Activated naive CD4-positive, alpha-beta T cell treated with anti-CD3 and anti-CD28 coated beads, Interleukin-2, amount 10 ng/mL, durations not matched to agents 7 days and 5 days (primary cell): ENCODE measurements around the gene C2orf76.
"Not testable (repeated sequence)": the region's sequence is repeated elsewhere in the genome, so short reads cannot be mapped to it uniquely, and the experiment has no call there.

Experiments
- CTCF ChIA-PET: fragments of 350-600 bp; sonication (Branson Sonifier 250); formaldehyde crosslinking; loops from one replicate; lab custom pipeline; 2021; ENCODE audit warnings: antibody characterized with exemption; lab: Charles Lee
- DNase-seq: peaks from one replicate; pipeline ENCODE4 v3.0.0-alpha.2; 2020
- H3K27ac Mint-ChIP-seq: one replicate; pipeline ENCODE4 v1.8.0; 2021; ENCODE audit warnings: mild to moderate bottlenecking, moderate library complexity, mixed read lengths
- H3K27me3 Mint-ChIP-seq: one replicate; pipeline ENCODE4 v1.8.0; 2021; ENCODE audit warnings: mild to moderate bottlenecking, mixed read lengths
- H3K36me3 Mint-ChIP-seq: one replicate; pipeline ENCODE4 v1.8.0; 2021; ENCODE audit warnings: mixed read lengths
- H3K4me1 Mint-ChIP-seq: one replicate; pipeline ENCODE4 v1.8.0; 2021; ENCODE audit warnings: mixed read lengths
- H3K4me3 Mint-ChIP-seq: one replicate; pipeline ENCODE4 v1.8.0; 2021; ENCODE audit warnings: mild to moderate bottlenecking, moderate library complexity, mixed read lengths
- H3K9me3 Mint-ChIP-seq: one replicate; pipeline ENCODE4 v1.8.0; 2021; ENCODE audit warnings: mixed read lengths

The C2orf76 gene

DNA sequence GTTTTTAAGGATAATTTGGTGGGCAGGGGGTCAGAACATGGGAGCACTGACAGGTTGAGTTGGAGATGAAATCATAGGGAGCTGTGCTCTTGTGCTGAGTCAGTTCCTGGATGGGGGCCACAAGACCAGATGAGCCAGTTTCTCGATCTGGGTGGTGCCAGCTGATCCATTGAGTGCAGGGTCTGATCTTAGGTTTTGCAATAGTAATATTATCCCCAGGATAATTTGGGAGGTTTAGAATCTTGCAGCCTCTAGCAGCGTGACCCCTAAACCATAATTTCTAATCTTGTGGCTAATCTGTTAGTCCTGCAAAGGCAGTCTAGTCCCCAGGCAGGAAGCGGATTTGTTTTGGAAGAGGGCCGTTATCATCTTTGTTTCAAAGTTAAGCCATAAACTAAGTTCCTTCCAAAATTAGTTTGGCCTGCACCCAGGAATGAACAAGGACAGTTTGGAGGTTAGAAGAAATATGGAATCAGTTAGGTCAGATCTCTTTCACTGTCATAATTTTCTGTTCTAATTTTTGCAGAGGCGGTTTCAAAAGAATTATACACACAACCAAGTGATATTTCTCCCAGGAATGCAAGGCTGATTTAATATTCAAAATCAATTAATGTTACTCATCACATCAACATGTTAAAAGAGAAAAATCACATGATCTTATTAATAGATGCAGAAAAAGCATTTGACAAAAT is 23.1 kb upstream of the C2orf76 start:
- CTCF ChIA-PET: no interaction called here
- no peak overlapping the region for H3K27ac Mint-ChIP-seq
- no peak overlapping the region for H3K4me3 Mint-ChIP-seq

GRCh38 chr2:119387381-119388129 is 20.9 kb upstream of the C2orf76 start:
- Mint-ChIP-seq H3K27ac (no peak overlapping the region), H3K36me3 (no peaks in the 10 kb centered on the region), H3K4me1 (peaks cover 3% of the 10 kb centered on the region), H3K27me3 (peaks cover 25% of the 10 kb centered on the region), H3K9me3 (no peaks in the 10 kb centered on the region), H3K4me3 (no peak overlapping the region)
- no peak for DNase-seq
- CTCF ChIA-PET: interaction anchor here (0.6 kb wide), 1 partner anchor 9 kb away, joined by 3 read pairs; no protein-coding TSS in a partner anchor

More for the DNA sequence above, 23.1 kb upstream of the C2orf76 start:
- DNase-seq: no peak
- H3K4me1 Mint-ChIP-seq: peaks cover 3% of the 10 kb centered on the region
- no peaks in the 10 kb centered on the region for H3K9me3 Mint-ChIP-seq
- no peaks in the 10 kb centered on the region for H3K36me3 Mint-ChIP-seq
- H3K27me3 Mint-ChIP-seq: peaks cover 20% of the 10 kb centered on the region

- no peaks in the 10 kb centered on the region for H3K9me3 Mint-ChIP-seq
- no peak overlapping the region for H3K4me3 Mint-ChIP-seq
- H3K36me3 Mint-ChIP-seq: no peaks in the 10 kb centered on the region
- peaks cover 30% of the 10 kb centered on the region for H3K27me3 Mint-ChIP-seq
- H3K4me1 Mint-ChIP-seq: peaks cover 3% of the 10 kb centered on the region
- CTCF ChIA-PET: no interaction called here
- no peak overlapping the region for H3K27ac Mint-ChIP-seq
- no peak for DNase-seq
These were observed 18.8 kb upstream of the C2orf76 start for GRCh38 chr2:119385466-119385865.

- CTCF ChIA-PET: no interaction called here
- Mint-ChIP-seq H3K27ac (no peak overlapping the region), H3K36me3 (no peaks in the 10 kb centered on the region), H3K9me3 (no peaks in the 10 kb centered on the region), H3K4me3 (no peak overlapping the region), H3K4me1 (peaks cover 3% of the 10 kb centered on the region), H3K27me3 (peaks cover 33% of the 10 kb centered on the region)
- no peak for DNase-seq
These were observed 18.3 kb upstream of the C2orf76 start for GRCh38 chr2:119384971-119385370.

DNA sequence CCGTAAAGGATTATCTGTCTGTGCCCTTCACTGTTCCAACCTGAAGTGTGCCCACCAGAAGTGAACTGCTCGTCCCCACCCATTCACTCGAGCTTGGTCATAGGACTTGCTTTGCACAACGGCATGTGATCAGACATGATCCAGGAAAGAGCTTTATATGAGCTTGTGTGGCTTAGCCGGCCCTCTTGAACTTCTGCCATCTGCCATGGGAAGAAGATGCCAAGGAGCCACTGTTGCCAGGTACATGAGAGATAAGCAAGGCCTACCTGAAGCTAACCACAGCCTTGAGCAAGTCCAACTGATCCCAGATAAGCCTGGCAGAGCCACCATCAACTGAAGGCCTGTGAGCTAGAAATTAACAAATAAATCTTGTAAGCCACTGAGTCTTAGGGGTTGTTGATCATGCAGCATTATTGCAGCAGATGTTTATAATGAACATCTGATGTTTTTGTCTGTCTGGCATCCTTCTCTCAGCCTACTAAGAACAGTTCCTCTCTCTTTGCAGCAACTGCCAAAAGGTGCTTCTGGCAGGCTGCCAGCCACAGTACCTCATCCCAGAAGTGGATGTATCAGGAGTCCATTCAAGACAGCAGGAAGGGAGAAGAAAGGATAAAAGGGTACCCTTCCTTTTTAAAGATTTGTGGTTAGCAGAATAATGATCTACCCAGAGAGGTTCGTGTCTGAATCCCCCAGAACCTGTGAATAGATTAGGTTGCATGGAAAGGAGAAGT is 16.9 kb upstream of the C2orf76 start:
- Mint-ChIP-seq H3K27ac (no peak overlapping the region), H3K4me3 (no peak overlapping the region), H3K9me3 (no peaks in the 10 kb centered on the region), H3K36me3 (no peaks in the 10 kb centered on the region), H3K4me1 (peaks cover 3% of the 10 kb centered on the region), H3K27me3 (peaks cover 36% of the 10 kb centered on the region)
- CTCF ChIA-PET: no interaction called here
- DNase-seq: no peak

- CTCF ChIA-PET: interaction anchor here (1.0 kb wide), 1 partner anchor 11 kb away, joined by 4 read pairs; the partner anchor contains the start of gene DBI
- Mint-ChIP-seq H3K27ac (no peak overlapping the region), H3K4me3 (no peak overlapping the region), H3K4me1 (no peaks in the 10 kb centered on the region), H3K9me3 (peaks cover 5% of the 10 kb centered on the region), H3K27me3 (peaks cover 24% of the 10 kb centered on the region), H3K36me3 (peaks cover 15% of the 10 kb centered on the region)
- no peak for DNase-seq
These were observed 11.9 kb upstream of the C2orf76 start for GRCh38 chr2:119378566-119378965.

GRCh38 chr2:119377993-119378345 is 11.3 kb upstream of the C2orf76 start:
- H3K9me3 Mint-ChIP-seq: peaks cover 6% of the 10 kb centered on the region
- H3K27ac Mint-ChIP-seq: no peak overlapping the region
- H3K27me3 Mint-ChIP-seq: peaks cover 19% of the 10 kb centered on the region
- peaks cover 21% of the 10 kb centered on the region for H3K36me3 Mint-ChIP-seq
- H3K4me1 Mint-ChIP-seq: no peaks in the 10 kb centered on the region
- no peak overlapping the region for H3K4me3 Mint-ChIP-seq
- DNase-seq: no peak
- CTCF ChIA-PET: interaction anchor here (1.0 kb wide), 1 partner anchor 11 kb away, joined by 4 read pairs; the partner anchor contains the start of gene DBI

GRCh38 chr2:119377294-119377992 is 10.8 kb upstream of the C2orf76 start:
- CTCF ChIA-PET: interaction anchor here (1.0 kb wide), 1 partner anchor 10 kb away, joined by 4 read pairs; the partner anchor contains the start of gene DBI
- Mint-ChIP-seq H3K4me3 (no peak overlapping the region), H3K9me3 (peaks cover 6% of the 10 kb centered on the region), H3K36me3 (peaks cover 26% of the 10 kb centered on the region), H3K27ac (no peak overlapping the region), H3K27me3 (peaks cover 15% of the 10 kb centered on the region), H3K4me1 (no peaks in the 10 kb centered on the region)
- no peak for DNase-seq

DNA sequence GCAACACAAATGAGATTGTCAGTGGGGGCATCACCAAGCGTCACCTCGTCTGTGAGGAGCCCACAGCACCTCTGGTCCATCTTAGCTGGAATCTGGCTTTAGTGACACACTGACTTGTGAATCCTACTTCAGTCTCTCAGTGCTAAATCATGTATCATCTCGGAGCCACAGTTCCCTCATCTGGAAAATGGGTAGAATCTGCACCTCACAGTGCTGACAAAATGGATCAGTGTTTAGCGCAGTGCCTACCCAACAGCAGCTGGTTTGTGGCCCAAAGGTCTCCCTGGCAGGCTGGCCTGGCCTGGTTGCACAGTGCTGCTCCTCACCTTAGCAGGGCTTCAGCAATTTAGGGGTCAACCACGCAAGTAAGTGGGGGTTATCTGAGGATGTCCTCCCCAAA is 10.2 kb upstream of the C2orf76 start:
- peaks cover 6% of the 10 kb centered on the region for H3K9me3 Mint-ChIP-seq
- H3K4me1 Mint-ChIP-seq: no peaks in the 10 kb centered on the region
- H3K27ac Mint-ChIP-seq: no peak overlapping the region
- no peak for DNase-seq
- no peak overlapping the region for H3K4me3 Mint-ChIP-seq
- CTCF ChIA-PET: no interaction called here
- H3K27me3 Mint-ChIP-seq: peaks cover 11% of the 10 kb centered on the region
- H3K36me3 Mint-ChIP-seq: peaks cover 32% of the 10 kb centered on the region

DNA sequence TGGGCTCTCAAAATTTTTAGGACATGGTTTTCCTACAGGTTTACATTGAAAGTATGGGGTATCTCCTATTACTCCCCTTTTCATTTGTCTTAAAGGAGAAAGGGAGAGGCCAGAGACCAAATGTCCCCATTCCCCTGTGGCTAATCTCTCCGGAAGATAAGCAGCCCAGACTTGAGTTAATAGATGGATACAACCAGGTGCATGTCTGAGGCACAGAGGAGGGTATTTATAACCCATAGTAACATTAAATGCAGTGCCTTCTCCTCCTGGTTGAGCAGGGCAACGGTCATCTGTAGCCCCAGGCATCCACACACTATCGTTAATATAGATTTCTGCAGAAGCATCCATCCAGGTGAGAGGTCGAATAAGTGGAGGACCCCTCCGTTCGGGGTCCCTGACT is 9.8 kb upstream of the C2orf76 start:
- H3K4me1 Mint-ChIP-seq, H3K4me3 Mint-ChIP-seq, CTCF ChIA-PET, DNase-seq, H3K27ac Mint-ChIP-seq, H3K9me3 Mint-ChIP-seq: not testable (repeated sequence)
- Mint-ChIP-seq H3K36me3 (peaks cover 34% of the 10 kb centered on the region), H3K27me3 (peaks cover 11% of the 10 kb centered on the region)

- H3K4me1 Mint-ChIP-seq, DNase-seq, H3K27me3 Mint-ChIP-seq, H3K27ac Mint-ChIP-seq, H3K9me3 Mint-ChIP-seq, CTCF ChIA-PET, H3K4me3 Mint-ChIP-seq: not testable (repeated sequence)
- peaks cover 49% of the 10 kb centered on the region for H3K36me3 Mint-ChIP-seq
These were observed 7.5 kb upstream of the C2orf76 start for GRCh38 chr2:119373907-119374745.

DNA sequence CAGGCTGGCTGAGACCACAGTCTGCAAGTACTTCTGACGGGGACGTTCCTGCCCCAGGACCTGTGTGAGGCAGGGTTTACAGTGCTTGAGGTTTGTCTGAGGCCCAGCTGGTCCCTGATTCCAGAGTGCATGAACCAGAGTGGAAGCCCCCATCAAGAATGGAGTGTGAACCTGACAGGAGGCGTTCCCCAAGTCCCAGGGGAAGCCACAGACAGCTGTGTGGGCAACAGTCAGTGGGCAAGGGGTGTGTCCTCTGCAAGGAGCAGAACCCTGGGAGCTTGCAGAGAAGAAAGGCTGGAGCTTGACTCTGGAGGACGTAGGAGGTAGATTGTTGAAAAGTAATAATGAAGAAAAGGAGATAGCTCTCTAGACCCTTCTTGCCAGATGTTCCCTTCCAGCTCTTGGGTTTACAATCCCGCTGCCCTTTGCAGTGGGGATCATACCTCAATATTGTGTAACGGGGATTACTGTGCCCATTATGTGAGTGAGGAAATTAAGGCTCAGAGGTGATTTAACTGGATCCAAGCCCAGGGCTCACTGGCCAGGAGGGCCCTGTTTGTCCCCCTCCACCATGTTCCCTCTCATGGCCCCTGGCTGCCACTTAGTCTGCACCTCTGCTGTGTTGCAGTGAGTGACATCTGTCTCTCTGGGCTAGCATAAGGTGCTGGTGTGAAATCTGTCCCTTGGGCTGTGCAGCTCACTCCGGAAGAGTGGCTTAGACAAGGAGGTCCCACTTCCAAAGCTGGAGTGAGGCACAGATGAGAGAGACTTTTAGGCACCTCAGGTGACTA is 6.3 kb upstream of the C2orf76 start:
- CTCF ChIA-PET: no interaction called here
- Mint-ChIP-seq H3K27ac (no peak overlapping the region), H3K36me3 (peaks cover 57% of the 10 kb centered on the region), H3K9me3 (peaks cover 6% of the 10 kb centered on the region), H3K4me3 (no peak overlapping the region), H3K4me1 (peaks cover 18% of the 10 kb centered on the region), H3K27me3 (peaks cover 2% of the 10 kb centered on the region)
- DNase-seq: no peak

DNA sequence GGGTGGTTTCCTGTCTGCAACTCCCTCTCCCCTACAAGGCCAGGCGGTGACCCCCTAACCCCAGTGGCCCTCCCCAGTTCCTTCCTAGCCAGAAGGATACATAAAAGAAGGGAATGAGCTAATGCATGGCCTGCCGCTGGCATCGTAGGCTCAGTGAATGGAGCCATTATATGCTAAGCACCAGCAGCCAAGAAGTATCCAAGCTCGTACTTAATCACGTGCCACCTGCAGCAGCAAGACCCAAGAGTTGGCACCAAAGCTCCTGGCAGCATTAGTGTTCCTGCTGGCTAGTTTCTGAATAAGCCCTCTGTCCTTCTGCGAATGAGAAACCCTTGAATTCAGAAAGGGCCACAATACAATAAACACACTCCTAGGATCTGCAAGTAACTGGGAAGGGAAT is 4.5 kb upstream of the C2orf76 start:
- Mint-ChIP-seq H3K36me3 (peaks cover 62% of the 10 kb centered on the region), H3K27me3 (no peaks in the 10 kb centered on the region), H3K9me3 (peaks cover 6% of the 10 kb centered on the region), H3K4me3 (no peak overlapping the region), H3K27ac (no peak overlapping the region), H3K4me1 (peaks cover 27% of the 10 kb centered on the region)
- DNase-seq: no peak
- CTCF ChIA-PET: no interaction called here
